Measurements from ENCODE around the gene CYP4V2.
"Not testable (repeated sequence)": the region's sequence is repeated elsewhere in the genome, so short reads cannot be mapped to it uniquely, and the experiment has no call there.

- TF ChIP-seq POLR2A, CTCF (IDR thresholded peaks at IDR 0.05): not testable (repeated sequence)
Measured at GRCh38 chr4:186242031-186242430, 50.7 kb downstream of the CYP4V2 start.

All from heart left ventricle (tissue), 13 donors.